GM13977 (cell line): Measurements from ENCODE around the gene EIF4E1B.

ENCODE experiments used
- DNase-seq: peaks from one replicate; pipeline ENCODE4 v3.0.0; 2012; ENCODE audit warnings: low spot score
- CTCF ChIP-seq: IDR thresholded peaks from 2 replicates; pipeline ENCODE4 v1.5.1; 2012; ENCODE audit warnings: mild to moderate bottlenecking, control low read depth; ENCODE audit not compliant: insufficient read depth; ENCODE audit errors: extremely low read depth, missing control alignments
- in situ Hi-C: fragments of 300-500 bp; cut with MboI; formaldehyde crosslinking; loops from one replicate; pipeline ENCODE4 v1.12.0; 2022; ENCODE audit warnings: low sequenced_read_pairs, low pct_unique_long_range_greater_than_20kb, mixed read lengths, inconsistent platforms; ENCODE audit not compliant: unreplicated experiment

Gene EIF4E1B

GRCh38 chr5:176625966-176626875, 4.3 kb upstream of the EIF4E1B start:
- in situ Hi-C loops, result no loop called here
- no peak for DNase-seq

GRCh38 chr5:176626876-176627236, 3.6 kb upstream of the EIF4E1B start:
- no peak for TF ChIP-seq CTCF
- no peak for DNase-seq
- in situ Hi-C loops, result no loop called here

More at GRCh38 chr5:176625966-176626875, 4.3 kb upstream of the EIF4E1B start:
- no peak for TF ChIP-seq CTCF

- no peak for DNase-seq
- in situ Hi-C loops, result no loop called here
- no peak for TF ChIP-seq CTCF
These were observed 2.9 kb upstream of the EIF4E1B start for GRCh38 chr5:176627582-176627981.

- TF ChIP-seq CTCF, result no peak
- in situ Hi-C loops, result no loop called here
- DNase-seq, result no peak
These were observed 1.9 kb upstream of the EIF4E1B start for GRCh38 chr5:176628406-176629228.

- TF ChIP-seq CTCF, result no peak
- no peak for DNase-seq
- in situ Hi-C loops, result no loop called here
These were observed 1.1 kb upstream of the EIF4E1B start for GRCh38 chr5:176629317-176629852.

GRCh38 chr5:176630681-176631222, 277 bp downstream of the EIF4E1B start:
- in situ Hi-C loops, result no loop called here
- DNase-seq, result no peak

More at GRCh38 chr5:176630681-176631222, 277 bp downstream of the EIF4E1B start:
- TF ChIP-seq CTCF, result no peak
